HepG2 (cell line): Measurements from ENCODE around the gene CLDN15. TPM values are rescaled to one million over a fixed set of nuclear protein-coding genes. Genes with fewer than 3 reads are reported as not detected.

Experiments used
- CHD4 ChIP-seq: fragments of 200-600 bp; sonication (generic); IDR thresholded peaks from 2 replicates; pipeline ENCODE4 v1.7.0; 2017; ENCODE audit warnings: mild to moderate bottlenecking, low read length, borderline replicate concordance
- DPF2 ChIP-seq: sonication (generic); formaldehyde crosslinking; IDR thresholded peaks from 2 replicates; pipeline ENCODE4 v1.4.0; 2020; ENCODE audit warnings: mild to moderate bottlenecking, low read depth, missing genetic modification reagents, borderline replicate concordance
- FOSL2 ChIP-seq: sonication (generic); formaldehyde crosslinking; IDR thresholded peaks from 2 replicates; pipeline ENCODE4 v1.4.0; 2020; ENCODE audit warnings: missing genetic modification reagents
- HDAC2 ChIP-seq: sonication (generic); formaldehyde crosslinking; IDR thresholded peaks from 2 replicates; pipeline ENCODE4 v1.4.0; 2020; ENCODE audit warnings: missing genetic modification reagents
- MTF1 ChIP-seq: sonication (generic); formaldehyde crosslinking; IDR thresholded peaks from 2 replicates; pipeline ENCODE4 v1.5.0; 2020; ENCODE audit warnings: missing genetic modification reagents
- NCOA2 ChIP-seq: sonication (generic); formaldehyde crosslinking; IDR thresholded peaks from 2 replicates; pipeline ENCODE4 v1.8.0; 2022; ENCODE audit warnings: inconsistent platforms
- RBFOX2 ChIP-seq: fragments of 200-400 bp; formaldehyde crosslinking; IDR thresholded peaks from 2 replicates; pipeline ENCODE4 v1.6.1; 2017; ENCODE audit warnings: low read depth, mild to moderate bottlenecking, low read length
- REPIN1 ChIP-seq: sonication (generic); formaldehyde crosslinking; IDR thresholded peaks from 2 replicates; pipeline ENCODE4 v1.8.0; 2022; ENCODE audit warnings: missing genetic modification reagents, low read depth, mild to moderate bottlenecking, borderline replicate concordance
- SPEN ChIP-seq: sonication (generic); formaldehyde crosslinking; IDR thresholded peaks from 2 replicates; pipeline ENCODE4 v1.5.1; 2020; ENCODE audit warnings: low read depth, mild to moderate bottlenecking, missing genetic modification reagents
- ZFP90 ChIP-seq: sonication (generic); formaldehyde crosslinking; IDR thresholded peaks from 2 replicates; pipeline ENCODE4 v1.8.0; 2022; ENCODE audit warnings: missing genetic modification reagents, mild to moderate bottlenecking, inconsistent platforms, borderline replicate concordance
- ZNF232 ChIP-seq: sonication (generic); formaldehyde crosslinking; IDR thresholded peaks from 2 replicates; pipeline ENCODE4 v1.4.0; 2020; ENCODE audit warnings: missing genetic modification reagents, borderline replicate concordance
- ZNF274 ChIP-seq: sonication (generic); formaldehyde crosslinking; IDR thresholded peaks from 2 replicates; pipeline ENCODE4 v1.5.1; 2020; ENCODE audit warnings: mild to moderate bottlenecking, missing genetic modification reagents
- ZNF333 ChIP-seq: sonication (generic); formaldehyde crosslinking; IDR thresholded peaks from 2 replicates; pipeline ENCODE4 v1.4.0; 2020; ENCODE audit warnings: mild to moderate bottlenecking, missing genetic modification reagents, borderline replicate concordance
- ZNF432 ChIP-seq: sonication (generic); formaldehyde crosslinking; IDR thresholded peaks from 2 replicates; pipeline ENCODE4 v1.5.0; 2020; ENCODE audit warnings: missing genetic modification reagents, mild to moderate bottlenecking, borderline replicate concordance
- ZNF629 ChIP-seq: sonication (generic); formaldehyde crosslinking; conservative IDR thresholded peaks from 2 replicates; pipeline ENCODE4 v1.5.0; 2020; ENCODE audit warnings: missing genetic modification reagents
- ZNF713 ChIP-seq: sonication (generic); formaldehyde crosslinking; IDR thresholded peaks from 2 replicates; pipeline ENCODE4 v1.4.0; 2020; ENCODE audit warnings: mild to moderate bottlenecking, missing genetic modification reagents
- ZNF761 ChIP-seq: sonication (generic); formaldehyde crosslinking; conservative IDR thresholded peaks from 2 replicates; pipeline ENCODE4 v1.4.0; 2020; ENCODE audit warnings: mild to moderate bottlenecking, missing genetic modification reagents
- polyA plus RNA-seq, 8 experiments: library from polyadenylated mRNA; depleted of rRNA in 3 of 8; stranded (reverse) in 7 of 8; unstranded in 1 of 8; fragments of >200 nt; fragmentation: Illumina TruSeq in 4 of 8; extraction: Trizol in 4 of 8; gene quantifications; 2 replicates each; pipeline versions ENCODE4 v1.2.1 to v1.2.3, GENCODE V29; 2011 to 2016; ENCODE audit warnings: low read depth in 4 of 8, missing spikeins in 1 of 8, mixed read lengths in 1 of 8; ENCODE audit not compliant: insufficient read depth in 1 of 8
- total RNA-seq, 5 experiments: library from RNA; depleted of rRNA; stranded (reverse); fragments of >200 nt; fragmentation: Illumina TruSeq; extraction: Trizol; gene quantifications; 2 replicates each; pipeline ENCODE4 v1.2.3, GENCODE V29; 2016; ENCODE audit warnings: low read depth in 1 of 5
- TF ChIP-seq, protein P1 (sequence below): sonication (generic); formaldehyde crosslinking; conservative IDR thresholded peaks from 2 replicates; pipeline ENCODE4 v1.8.0; 2022; ENCODE audit warnings: mild to moderate bottlenecking, moderate library complexity, missing genetic modification reagents
- TF ChIP-seq, protein P2 (sequence below): sonication (generic); formaldehyde crosslinking; IDR thresholded peaks from 2 replicates; pipeline ENCODE4 v1.4.0; 2020; ENCODE audit warnings: missing genetic modification reagents

The CLDN15 gene
- total and polyA plus RNA-seq, 2 of the 13 experiments (the other 11 are each of a cell fraction or from before 2014, with no cell fraction given), result 7.1 to 17.8 TPM

DNA sequence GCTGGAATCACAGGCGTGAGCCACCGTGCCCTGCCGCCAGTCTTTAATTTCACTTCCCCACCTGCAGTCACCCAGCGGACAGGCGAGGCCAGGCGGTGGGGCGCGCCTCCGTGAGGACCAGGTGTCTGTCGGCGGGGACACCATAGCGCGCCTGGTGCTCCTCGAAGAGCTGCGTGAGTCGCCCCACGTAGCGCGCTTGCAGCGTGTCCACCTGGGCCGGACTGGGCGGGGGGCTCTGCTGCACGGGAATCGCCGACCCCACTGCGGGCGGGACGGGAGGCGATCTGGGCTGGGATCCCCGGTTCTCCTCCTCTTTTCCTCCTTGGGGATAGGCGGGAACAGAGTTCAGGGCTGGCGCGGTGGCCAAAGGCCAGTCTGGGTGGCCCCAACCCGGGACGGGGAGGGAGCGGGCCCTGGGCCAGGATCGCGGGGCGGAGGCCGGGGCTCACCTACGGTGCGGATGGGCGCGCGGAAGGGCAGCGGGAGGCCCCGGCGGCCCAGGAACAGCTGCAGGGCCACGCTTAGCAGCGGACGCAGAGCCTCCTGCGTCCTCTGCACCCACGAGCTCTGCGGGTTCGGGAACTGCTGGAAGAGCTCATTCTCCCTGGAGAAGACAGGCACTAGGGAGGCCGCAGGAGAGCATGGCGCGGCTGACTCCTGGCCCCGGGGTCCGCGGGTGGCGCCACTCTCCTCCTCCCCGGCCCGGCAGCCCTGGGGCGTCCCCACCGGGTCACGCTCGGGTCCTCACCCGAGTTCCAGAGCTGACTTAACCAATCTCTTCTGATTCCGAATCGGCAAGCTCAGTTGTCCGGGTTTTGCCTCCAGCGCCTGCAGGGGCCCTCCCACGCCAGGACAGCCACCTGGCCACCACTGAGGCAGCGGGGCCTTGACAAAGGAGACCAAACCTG lies 35.7 kb downstream of the CLDN15 start (continued):
- TF ChIP-seq, protein P1, sequence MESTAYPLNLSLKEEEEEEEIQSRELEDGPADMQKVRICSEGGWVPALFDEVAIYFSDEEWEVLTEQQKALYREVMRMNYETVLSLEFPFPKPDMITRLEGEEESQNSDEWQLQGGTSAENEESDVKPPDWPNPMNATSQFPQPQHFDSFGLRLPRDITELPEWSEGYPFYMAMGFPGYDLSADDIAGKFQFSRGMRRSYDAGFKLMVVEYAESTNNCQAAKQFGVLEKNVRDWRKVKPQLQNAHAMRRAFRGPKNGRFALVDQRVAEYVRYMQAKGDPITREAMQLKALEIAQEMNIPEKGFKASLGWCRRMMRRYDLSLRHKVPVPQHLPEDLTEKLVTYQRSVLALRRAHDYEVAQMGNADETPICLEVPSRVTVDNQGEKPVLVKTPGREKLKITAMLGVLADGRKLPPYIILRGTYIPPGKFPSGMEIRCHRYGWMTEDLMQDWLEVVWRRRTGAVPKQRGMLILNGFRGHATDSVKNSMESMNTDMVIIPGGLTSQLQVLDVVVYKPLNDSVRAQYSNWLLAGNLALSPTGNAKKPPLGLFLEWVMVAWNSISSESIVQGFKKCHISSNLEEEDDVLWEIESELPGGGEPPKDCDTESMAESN (CRISPR knock-in tag), result peak; percentile 47; the same call in 1 of the 2 replicates
- TF ChIP-seq ZNF232 (CRISPR knock-in tag) (0 out of 2 replicates have a peak, but pooled peaks have one; percentile 41), ZFP90 (CRISPR knock-in tag) (0 out of 2 replicates have a peak, but pooled peaks have one; percentile 28), ZNF274 (CRISPR knock-in tag) (peak; percentile 64; the same call in 1 of the 2 replicates), REPIN1 (no peak), ZNF761 (CRISPR knock-in tag) (0 out of 2 replicates have a peak, but pooled peaks have one; percentile 45), HDAC2 (CRISPR knock-in tag) (0 out of 2 replicates have a peak, but pooled peaks have one; percentile 35), CHD4 (peak; percentile 46; the same call in 1 of the 2 replicates), RBFOX2 (peak; percentile 95), SPEN (peak; percentile 83), ZNF432 (CRISPR knock-in tag) (no peak), MTF1 (CRISPR knock-in tag) (no peak), DPF2 (CRISPR knock-in tag) (no peak), ZNF333 (CRISPR knock-in tag) (peak; percentile 86), NCOA2 (no peak; the same call in 1 of the 2 replicates), ZNF713 (0 out of 2 replicates have a peak, but pooled peaks have one; percentile 56), ZNF629 (CRISPR knock-in tag) (peak; percentile 4; the same call in 1 of the 2 replicates), FOSL2 (CRISPR knock-in tag) (no peak)
- TF ChIP-seq, protein P2, sequence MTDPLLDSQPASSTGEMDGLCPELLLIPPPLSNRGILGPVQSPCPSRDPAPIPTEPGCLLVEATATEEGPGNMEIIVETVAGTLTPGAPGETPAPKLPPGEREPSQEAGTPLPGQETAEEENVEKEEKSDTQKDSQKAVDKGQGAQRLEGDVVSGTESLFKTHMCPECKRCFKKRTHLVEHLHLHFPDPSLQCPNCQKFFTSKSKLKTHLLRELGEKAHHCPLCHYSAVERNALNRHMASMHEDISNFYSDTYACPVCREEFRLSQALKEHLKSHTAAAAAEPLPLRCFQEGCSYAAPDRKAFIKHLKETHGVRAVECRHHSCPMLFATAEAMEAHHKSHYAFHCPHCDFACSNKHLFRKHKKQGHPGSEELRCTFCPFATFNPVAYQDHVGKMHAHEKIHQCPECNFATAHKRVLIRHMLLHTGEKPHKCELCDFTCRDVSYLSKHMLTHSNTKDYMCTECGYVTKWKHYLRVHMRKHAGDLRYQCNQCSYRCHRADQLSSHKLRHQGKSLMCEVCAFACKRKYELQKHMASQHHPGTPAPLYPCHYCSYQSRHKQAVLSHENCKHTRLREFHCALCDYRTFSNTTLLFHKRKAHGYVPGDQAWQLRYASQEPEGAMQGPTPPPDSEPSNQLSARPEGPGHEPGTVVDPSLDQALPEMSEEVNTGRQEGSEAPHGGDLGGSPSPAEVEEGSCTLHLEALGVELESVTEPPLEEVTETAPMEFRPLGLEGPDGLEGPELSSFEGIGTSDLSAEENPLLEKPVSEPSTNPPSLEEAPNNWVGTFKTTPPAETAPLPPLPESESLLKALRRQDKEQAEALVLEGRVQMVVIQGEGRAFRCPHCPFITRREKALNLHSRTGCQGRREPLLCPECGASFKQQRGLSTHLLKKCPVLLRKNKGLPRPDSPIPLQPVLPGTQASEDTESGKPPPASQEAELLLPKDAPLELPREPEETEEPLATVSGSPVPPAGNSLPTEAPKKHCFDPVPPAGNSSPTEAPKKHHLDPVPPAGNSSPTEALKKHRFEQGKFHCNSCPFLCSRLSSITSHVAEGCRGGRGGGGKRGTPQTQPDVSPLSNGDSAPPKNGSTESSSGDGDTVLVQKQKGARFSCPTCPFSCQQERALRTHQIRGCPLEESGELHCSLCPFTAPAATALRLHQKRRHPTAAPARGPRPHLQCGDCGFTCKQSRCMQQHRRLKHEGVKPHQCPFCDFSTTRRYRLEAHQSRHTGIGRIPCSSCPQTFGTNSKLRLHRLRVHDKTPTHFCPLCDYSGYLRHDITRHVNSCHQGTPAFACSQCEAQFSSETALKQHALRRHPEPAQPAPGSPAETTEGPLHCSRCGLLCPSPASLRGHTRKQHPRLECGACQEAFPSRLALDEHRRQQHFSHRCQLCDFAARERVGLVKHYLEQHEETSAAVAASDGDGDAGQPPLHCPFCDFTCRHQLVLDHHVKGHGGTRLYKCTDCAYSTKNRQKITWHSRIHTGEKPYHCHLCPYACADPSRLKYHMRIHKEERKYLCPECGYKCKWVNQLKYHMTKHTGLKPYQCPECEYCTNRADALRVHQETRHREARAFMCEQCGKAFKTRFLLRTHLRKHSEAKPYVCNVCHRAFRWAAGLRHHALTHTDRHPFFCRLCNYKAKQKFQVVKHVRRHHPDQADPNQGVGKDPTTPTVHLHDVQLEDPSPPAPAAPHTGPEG (CRISPR knock-in tag), result peak; percentile 50
